ENCODE data around the gene NVL.
"Not testable (repeated sequence)": the region's sequence is repeated elsewhere in the genome, so short reads cannot be mapped to it uniquely, and the experiment has no call there.

NVL gene

GRCh38 chr1:224321706-224322105, 8.3 kb downstream of the NVL start:
- no peaks in the 10 kb centered on the region for H3K9me3 ChIP-seq (ENCODE audit: low read length)
- H3K27me3 ChIP-seq (ENCODE audit: insufficient read depth, low read length) = no peaks in the 10 kb centered on the region
- H3K27ac ChIP-seq (ENCODE audit: low read depth, low read length, poor library complexity, severe bottlenecking) = no peak overlapping the region
- no peak overlapping the region for H2AFZ ChIP-seq (ENCODE audit: low read length)
- no peaks in the 10 kb centered on the region for H3K4me1 ChIP-seq (ENCODE audit: insufficient read depth, low read length, severe bottlenecking)
- H4K20me1 ChIP-seq (ENCODE audit: insufficient read depth, low read length) = no peaks in the 10 kb centered on the region
- no peaks in the 10 kb centered on the region for H3F3A ChIP-seq (ENCODE audit: insufficient read depth, low read length)
- no peak overlapping the region for H3K4me3 ChIP-seq (ENCODE audit: low read depth, low read length, poor library complexity, severe bottlenecking)
- peaks cover 18% of the 10 kb centered on the region for H3K36me3 ChIP-seq (ENCODE audit: insufficient read depth, low read length)
- peaks cover 18% of the 10 kb centered on the region for H3K79me2 ChIP-seq (ENCODE audit: insufficient read depth, low read length)
- H3K4me2 ChIP-seq (ENCODE audit: low read length) = no peak overlapping the region
- no peaks in the 10 kb centered on the region for H3K9me2 ChIP-seq (ENCODE audit: low read depth, low read length)
- TF ChIP-seq CTCF (IDR thresholded peaks at IDR 0.05; ENCODE audit: low read length) (no peak), EZH2 (IDR thresholded peaks at IDR 0.05; ENCODE audit: borderline replicate concordance, low read length) (no peak)
- no peak overlapping the region for H3K9ac ChIP-seq (ENCODE audit: low read length)

GRCh38 chr1:224317383-224318045, 12.5 kb downstream of the NVL start:
- Histone ChIP-seq H3K9me2 (ENCODE audit: low read depth, low read length) (no peaks in the 10 kb centered on the region), H3K36me3 (ENCODE audit: insufficient read depth, low read length) (peaks cover 48% of the 10 kb centered on the region), H3K9me3 (ENCODE audit: low read length) (no peaks in the 10 kb centered on the region), H3F3A (ENCODE audit: insufficient read depth, low read length) (no peaks in the 10 kb centered on the region), H3K4me1 (ENCODE audit: insufficient read depth, low read length, severe bottlenecking) (no peaks in the 10 kb centered on the region), H2AFZ (ENCODE audit: low read length) (no peak overlapping the region), H4K20me1 (ENCODE audit: insufficient read depth, low read length) (no peaks in the 10 kb centered on the region), H3K27ac (ENCODE audit: low read depth, low read length, poor library complexity, severe bottlenecking) (no peak overlapping the region), H3K79me2 (ENCODE audit: insufficient read depth, low read length) (peaks cover 10% of the 10 kb centered on the region), H3K27me3 (ENCODE audit: insufficient read depth, low read length) (no peaks in the 10 kb centered on the region), H3K9ac (ENCODE audit: low read length) (no peak overlapping the region), H3K4me3 (ENCODE audit: low read depth, low read length, poor library complexity, severe bottlenecking) (no peak overlapping the region), H3K4me2 (ENCODE audit: low read length) (no peak overlapping the region)
- TF ChIP-seq EZH2 (IDR thresholded peaks at IDR 0.05; ENCODE audit: borderline replicate concordance, low read length) = no peak
- no peak for TF ChIP-seq CTCF (IDR thresholded peaks at IDR 0.05; ENCODE audit: low read length)

GRCh38 chr1:224312025-224312424, 17.9 kb downstream of the NVL start:
- no peaks in the 10 kb centered on the region for H3K27me3 ChIP-seq (ENCODE audit: insufficient read depth, low read length)
- no peak overlapping the region for H2AFZ ChIP-seq (ENCODE audit: low read length)
- TF ChIP-seq CTCF (IDR thresholded peaks at IDR 0.05; ENCODE audit: low read length) (no peak), EZH2 (IDR thresholded peaks at IDR 0.05; ENCODE audit: borderline replicate concordance, low read length) (no peak)
- H3K9me3 ChIP-seq (ENCODE audit: low read length) = no peaks in the 10 kb centered on the region
- H3K4me2 ChIP-seq (ENCODE audit: low read length) = no peak overlapping the region
- no peaks in the 10 kb centered on the region for H3K9me2 ChIP-seq (ENCODE audit: low read depth, low read length)
- no peaks in the 10 kb centered on the region for H3K79me2 ChIP-seq (ENCODE audit: insufficient read depth, low read length)
- H3K36me3 ChIP-seq (ENCODE audit: insufficient read depth, low read length) = peaks cover 70% of the 10 kb centered on the region
- no peaks in the 10 kb centered on the region for H4K20me1 ChIP-seq (ENCODE audit: insufficient read depth, low read length)
- no peak overlapping the region for H3K4me3 ChIP-seq (ENCODE audit: low read depth, low read length, poor library complexity, severe bottlenecking)
- no peaks in the 10 kb centered on the region for H3K4me1 ChIP-seq (ENCODE audit: insufficient read depth, low read length, severe bottlenecking)
- no peak overlapping the region for H3K9ac ChIP-seq (ENCODE audit: low read length)
- H3K27ac ChIP-seq (ENCODE audit: low read depth, low read length, poor library complexity, severe bottlenecking) = no peak overlapping the region
- H3F3A ChIP-seq (ENCODE audit: insufficient read depth, low read length) = no peaks in the 10 kb centered on the region

- H3K9ac ChIP-seq (ENCODE audit: low read length); H4K20me1 ChIP-seq (ENCODE audit: insufficient read depth, low read length); H2AFZ ChIP-seq (ENCODE audit: low read length); H3F3A ChIP-seq (ENCODE audit: insufficient read depth, low read length); H3K9me3 ChIP-seq (ENCODE audit: low read length); H3K79me2 ChIP-seq (ENCODE audit: insufficient read depth, low read length); H3K4me3 ChIP-seq (ENCODE audit: low read depth, low read length, poor library complexity, severe bottlenecking); H3K27me3 ChIP-seq (ENCODE audit: insufficient read depth, low read length); H3K27ac ChIP-seq (ENCODE audit: low read depth, low read length, poor library complexity, severe bottlenecking); H3K9me2 ChIP-seq (ENCODE audit: low read depth, low read length); H3K4me1 ChIP-seq (ENCODE audit: insufficient read depth, low read length, severe bottlenecking); H3K4me2 ChIP-seq (ENCODE audit: low read length): not testable (repeated sequence)
- H3K36me3 ChIP-seq (ENCODE audit: insufficient read depth, low read length) = peaks cover 72% of the 10 kb centered on the region
Measured at GRCh38 chr1:224311503-224311902, 18.5 kb downstream of the NVL start.

Data from OCI-LY1 (cell line).